ENCODE results near the gene ZFP36L2.

DNA sequence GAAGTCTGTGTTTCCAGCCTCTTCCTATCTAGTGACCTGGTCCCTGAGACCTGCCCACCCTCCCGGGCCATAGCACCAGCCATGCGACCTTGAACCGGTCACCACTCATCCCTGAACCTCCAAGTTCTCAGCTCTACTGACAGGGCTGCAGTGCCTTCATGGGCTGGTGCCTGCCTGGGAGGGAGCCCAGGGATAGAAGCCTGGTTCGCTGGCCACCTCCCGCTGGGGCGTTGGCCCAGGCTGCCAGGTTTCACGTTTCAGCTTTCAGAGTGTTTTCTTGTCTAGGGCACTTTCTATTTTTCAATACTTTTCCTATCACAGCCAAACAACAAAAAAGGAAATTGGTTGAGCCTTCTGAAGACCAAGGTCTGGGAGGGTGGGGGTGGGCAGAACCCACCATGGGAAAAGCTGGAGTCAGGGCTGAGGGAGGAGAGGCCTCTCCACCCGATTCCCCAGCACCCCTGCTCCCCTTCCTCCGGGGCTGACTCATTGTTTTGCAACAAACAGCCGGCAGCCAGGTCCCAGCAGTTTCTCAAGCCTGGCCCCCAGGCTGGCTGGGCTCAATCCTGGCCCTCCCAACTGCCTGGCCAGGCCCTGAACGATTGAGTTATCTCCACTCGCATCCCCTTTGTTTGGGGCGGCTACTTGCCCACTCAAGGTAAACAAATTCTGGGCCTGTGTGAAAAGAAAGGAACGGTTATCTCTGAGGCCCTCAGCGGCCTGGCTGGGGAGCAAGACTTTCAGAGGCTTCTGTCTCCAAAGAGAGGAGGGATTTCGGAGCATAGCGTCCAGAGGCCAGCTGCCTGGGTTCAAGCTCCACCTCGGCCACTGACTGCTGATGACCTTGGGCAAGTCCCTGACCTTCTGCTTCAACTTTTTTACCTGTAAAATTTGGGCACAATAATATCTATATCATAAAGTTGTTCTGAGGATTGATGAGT is 47.5 kb downstream of the ZFP36L2 start:
- TF ChIP-seq FOXK2 (IDR thresholded peaks at IDR 0.05) (no peak), SP1 (IDR thresholded peaks at IDR 0.05) (no peak), HDGF (IDR thresholded peaks at IDR 0.05; ENCODE audit: borderline replicate concordance) (no peak), BHLHE40 (IDR thresholded peaks at IDR 0.05; ENCODE audit: borderline replicate concordance) (no peak), NFRKB (IDR thresholded peaks at IDR 0.05) (no peak), ELF4 (IDR thresholded peaks at IDR 0.05) (no peak), FOXA1 (IDR thresholded peaks at IDR 0.05) (no peak), ZNF384 (IDR thresholded peaks at IDR 0.05) (no peak), ARNT (IDR thresholded peaks at IDR 0.05) (no peak), L3MBTL2 (conservative IDR thresholded peaks at IDR 0.05) (no peak), FOXM1 (IDR thresholded peaks at IDR 0.05; ENCODE audit: borderline replicate concordance) (no peak)
